OCI-LY1 (cell line): ENCODE results near the gene NCS1.

ENCODE experiments used
- H2AFZ ChIP-seq: fragments of 200-600 bp; sonication (generic), shearing (Covaris generic); 2 replicates; pipeline ENCODE4 v1.6.0; 2014; ENCODE audit warnings: antibody characterized with exemption, mild to moderate bottlenecking, low read length
- H3F3A ChIP-seq: fragments of 200-600 bp; sonication (generic), shearing (Covaris generic); 2 replicates; pipeline ENCODE4 v1.6.0; 2014; ENCODE audit warnings: mild to moderate bottlenecking, antibody characterized with exemption, low read length, moderate library complexity; ENCODE audit not compliant: insufficient read depth
- H3K27ac ChIP-seq: fragments of 200-600 bp; sonication (generic); 2 replicates; pipeline ENCODE4 v1.5.1; 2014; ENCODE audit warnings: low read length, mixed run types, mild to moderate bottlenecking, low read depth; ENCODE audit not compliant: poor library complexity, severe bottlenecking
- H3K27me3 ChIP-seq: fragments of 200-600 bp; sonication (generic); 2 replicates; pipeline ENCODE4 v1.6.0; 2014; ENCODE audit warnings: antibody characterized with exemption, mild to moderate bottlenecking, low read length, moderate library complexity; ENCODE audit not compliant: insufficient read depth
- H3K36me3 ChIP-seq: fragments of 200-600 bp; sonication (generic); 2 replicates; pipeline ENCODE4 v1.6.1; 2014; ENCODE audit warnings: mild to moderate bottlenecking, antibody characterized with exemption, low read length, moderate library complexity, mixed read lengths; ENCODE audit not compliant: insufficient read depth
- H3K4me1 ChIP-seq: fragments of 200-600 bp; sonication (generic); 2 replicates; pipeline ENCODE4 v1.5.1; 2014; ENCODE audit warnings: mild to moderate bottlenecking, low read length, moderate library complexity; ENCODE audit not compliant: insufficient read depth, severe bottlenecking
- H3K4me2 ChIP-seq: fragments of 200-600 bp; sonication (generic), shearing (Covaris generic); 2 replicates; pipeline ENCODE4 v1.6.1; 2014; ENCODE audit warnings: low read length
- H3K4me3 ChIP-seq: fragments of 200-600 bp; sonication (generic); 2 replicates; pipeline ENCODE4 v1.5.1; 2014; ENCODE audit warnings: low read length, low read depth, mild to moderate bottlenecking, mixed read lengths; ENCODE audit not compliant: poor library complexity, severe bottlenecking
- H3K79me2 ChIP-seq: fragments of 200-600 bp; shearing (Covaris generic); 2 replicates; pipeline ENCODE4 v1.6.1; 2016; ENCODE audit warnings: mixed run types, low read length, mixed read lengths; ENCODE audit not compliant: insufficient read depth
- H3K9ac ChIP-seq: fragments of 200-600 bp; sonication (generic), shearing (Covaris generic); 2 replicates; pipeline ENCODE4 v1.6.1; 2014; ENCODE audit warnings: mild to moderate bottlenecking, low read length, mixed read lengths
- H3K9me2 ChIP-seq: fragments of 200-600 bp; sonication (generic), shearing (Covaris generic); 2 replicates; pipeline ENCODE4 v1.6.1; 2014; ENCODE audit warnings: low read depth, mild to moderate bottlenecking, low read length, mixed read lengths
- H3K9me3 ChIP-seq: fragments of 200-600 bp; shearing (Covaris generic); 2 replicates; pipeline ENCODE4 v1.6.1; 2014; ENCODE audit warnings: low read length, mixed read lengths
- H4K20me1 ChIP-seq: fragments of 200-600 bp; sonication (generic), shearing (Covaris generic); 2 replicates; pipeline ENCODE4 v1.6.0; 2016; ENCODE audit warnings: mild to moderate bottlenecking, low read length; ENCODE audit not compliant: insufficient read depth
- EZH2 ChIP-seq: fragments of 200-600 bp; sonication (generic), shearing (Covaris generic); IDR thresholded peaks from 2 replicates; pipeline ENCODE4 v1.8.0; 2017; ENCODE audit warnings: borderline replicate concordance, mixed run types, mild to moderate bottlenecking, antibody characterized with exemption, low read length, moderate library complexity, mixed read lengths
- TF ChIP-seq, protein P1 (sequence below): fragments of 200-600 bp; sonication (generic), shearing (Covaris generic); IDR thresholded peaks from 2 replicates; pipeline ENCODE4 v1.5.1; 2017; ENCODE audit warnings: mild to moderate bottlenecking, antibody characterized with exemption, low read length, moderate library complexity, mixed read lengths

NCS1 gene

DNA sequence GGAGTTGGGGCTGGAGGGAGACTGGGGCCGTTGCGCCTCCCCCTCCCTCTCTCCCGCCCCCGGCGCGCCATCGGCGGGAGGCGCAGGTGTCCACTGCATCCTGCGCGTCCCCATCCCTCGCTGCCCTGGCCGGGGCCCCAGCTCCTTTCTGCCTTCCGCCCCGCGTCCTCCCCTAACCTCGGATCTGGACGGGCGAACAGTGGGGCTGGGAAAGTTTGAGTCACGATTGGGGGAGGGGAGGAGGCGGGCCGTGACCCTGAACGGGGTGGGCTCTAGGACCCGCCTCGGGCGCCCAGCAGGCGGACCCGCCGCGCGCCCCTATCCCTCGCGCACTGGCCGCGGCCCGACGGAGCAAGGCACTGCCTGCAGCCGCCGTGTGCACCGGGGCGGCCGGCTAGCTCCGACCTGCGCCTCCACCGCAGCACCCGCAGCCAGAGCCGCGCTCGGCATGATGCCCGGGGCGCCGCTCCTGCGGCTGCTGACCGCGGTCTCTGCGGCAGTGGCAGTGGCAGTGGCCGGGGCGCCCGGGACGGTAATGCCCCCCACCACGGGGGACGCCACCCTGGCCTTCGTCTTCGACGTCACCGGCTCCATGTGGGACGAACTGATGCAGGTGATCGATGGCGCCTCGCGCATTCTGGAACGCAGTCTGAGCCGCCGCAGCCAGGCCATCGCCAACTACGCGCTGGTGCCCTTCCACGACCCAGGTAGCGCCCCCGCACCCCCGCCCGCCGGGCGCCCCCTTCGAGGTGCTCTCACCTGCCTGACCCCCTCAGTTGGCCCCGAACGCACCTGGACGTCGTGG is 93.4 kb downstream of the NCS1 start, which contains the start of gene HMCN2:
Gene HMCN2 (plus strand): TSS at position 330 of the 805 bp plus-strand sequence. CDS start 119 bp downstream, at position 449.
- H3K9me3 ChIP-seq = no peaks in the 10 kb centered on the region
- no peaks in the 10 kb centered on the region for H3K79me2 ChIP-seq
- no peaks in the 10 kb centered on the region for H3F3A ChIP-seq
- H3K36me3 ChIP-seq = no peaks in the 10 kb centered on the region
- H3K9ac ChIP-seq = no peak within 1 kb of the TSS
- no peak within 1 kb of the TSS for H3K4me3 ChIP-seq
- H2AFZ ChIP-seq = no peak within 1 kb of the TSS
- 0 out of 2 replicates have a peak, but pooled peaks cover 6% of the 10 kb centered on the region for H3K27me3 ChIP-seq
- no peak within 1 kb of the TSS for H3K27ac ChIP-seq
- H4K20me1 ChIP-seq = no peaks in the 10 kb centered on the region
- no peaks in the 10 kb centered on the region for H3K9me2 ChIP-seq
- H3K4me2 ChIP-seq = no peak within 1 kb of the TSS
- H3K4me1 ChIP-seq = no peaks in the 10 kb centered on the region
- TF ChIP-seq, protein P1, sequence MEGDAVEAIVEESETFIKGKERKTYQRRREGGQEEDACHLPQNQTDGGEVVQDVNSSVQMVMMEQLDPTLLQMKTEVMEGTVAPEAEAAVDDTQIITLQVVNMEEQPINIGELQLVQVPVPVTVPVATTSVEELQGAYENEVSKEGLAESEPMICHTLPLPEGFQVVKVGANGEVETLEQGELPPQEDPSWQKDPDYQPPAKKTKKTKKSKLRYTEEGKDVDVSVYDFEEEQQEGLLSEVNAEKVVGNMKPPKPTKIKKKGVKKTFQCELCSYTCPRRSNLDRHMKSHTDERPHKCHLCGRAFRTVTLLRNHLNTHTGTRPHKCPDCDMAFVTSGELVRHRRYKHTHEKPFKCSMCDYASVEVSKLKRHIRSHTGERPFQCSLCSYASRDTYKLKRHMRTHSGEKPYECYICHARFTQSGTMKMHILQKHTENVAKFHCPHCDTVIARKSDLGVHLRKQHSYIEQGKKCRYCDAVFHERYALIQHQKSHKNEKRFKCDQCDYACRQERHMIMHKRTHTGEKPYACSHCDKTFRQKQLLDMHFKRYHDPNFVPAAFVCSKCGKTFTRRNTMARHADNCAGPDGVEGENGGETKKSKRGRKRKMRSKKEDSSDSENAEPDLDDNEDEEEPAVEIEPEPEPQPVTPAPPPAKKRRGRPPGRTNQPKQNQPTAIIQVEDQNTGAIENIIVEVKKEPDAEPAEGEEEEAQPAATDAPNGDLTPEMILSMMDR = no peak
- no peak for TF ChIP-seq EZH2

- Histone ChIP-seq H3K4me2 (no peak overlapping the region), H3K9me2 (no peaks in the 10 kb centered on the region), H3F3A (no peaks in the 10 kb centered on the region), H2AFZ (no peak overlapping the region), H3K9ac (no peak overlapping the region), H3K4me1 (no peaks in the 10 kb centered on the region), H3K9me3 (no peaks in the 10 kb centered on the region), H3K27me3 (0 out of 2 replicates have a peak, but pooled peaks cover 6% of the 10 kb centered on the region), H3K4me3 (no peak overlapping the region), H4K20me1 (no peaks in the 10 kb centered on the region), H3K79me2 (no peaks in the 10 kb centered on the region), H3K36me3 (no peaks in the 10 kb centered on the region), H3K27ac (no peak overlapping the region)
- no peak for TF ChIP-seq EZH2
- TF ChIP-seq, protein P1 = no peak
These were observed 94.3 kb downstream of the NCS1 start for GRCh38 chr9:130266236-130267098.

GRCh38 chr9:130267930-130268329 is 95.7 kb downstream of the NCS1 start:
- H4K20me1 ChIP-seq = no peaks in the 10 kb centered on the region
- no peaks in the 10 kb centered on the region for H3K9me2 ChIP-seq
- no peak overlapping the region for H3K4me2 ChIP-seq
- H3K79me2 ChIP-seq = no peaks in the 10 kb centered on the region
- H3K27ac ChIP-seq = no peak overlapping the region
- no peaks in the 10 kb centered on the region for H3K9me3 ChIP-seq
- H3K4me1 ChIP-seq = no peaks in the 10 kb centered on the region
- H3K9ac ChIP-seq = no peak overlapping the region
- TF ChIP-seq, protein P1 = no peak
- no peak for TF ChIP-seq EZH2
- H2AFZ ChIP-seq = no peak overlapping the region
- no peaks in the 10 kb centered on the region for H3F3A ChIP-seq
- H3K36me3 ChIP-seq = no peaks in the 10 kb centered on the region
- 0 out of 2 replicates have a peak, but pooled peaks cover 6% of the 10 kb centered on the region for H3K27me3 ChIP-seq
- H3K4me3 ChIP-seq = no peak overlapping the region
